H1 (cell line): ENCODE data around the gene DDHD1. TPM values are rescaled to one million over a fixed set of nuclear protein-coding genes. Genes with fewer than 3 reads are reported as not detected.

ENCODE experiments used
- JUND ChIP-seq: IDR thresholded peaks from 2 replicates; pipeline ENCODE4 v1.6.1; 2011; ENCODE audit warnings: mild to moderate bottlenecking, improper control_type of control experiment, low read length
- KDM5A ChIP-seq: fragments of 200-600 bp; IDR thresholded peaks from 2 replicates; pipeline ENCODE4 v1.7.1; 2012; ENCODE audit warnings: mild to moderate bottlenecking, low read length, inconsistent platforms, mixed read lengths
- NRF1 ChIP-seq: IDR thresholded peaks from 2 replicates; pipeline ENCODE4 v1.6.1; 2011; ENCODE audit warnings: mild to moderate bottlenecking, low read depth, low read length, improper control_type of control experiment
- SP1 ChIP-seq: IDR thresholded peaks from 2 replicates; pipeline ENCODE4 v1.6.1; 2011; ENCODE audit warnings: low read depth, low read length
- polyA plus RNA-seq, 7 experiments: library from polyadenylated mRNA; depleted of rRNA in 3 of 7; stranded (reverse) in 5 of 7; unstranded in 2 of 7; fragments of >200 nt in 5 of 7; fragments of 200-250 nt in 2 of 7; gene quantifications; 1 replicate in 5 of 7; 2 replicates in 1 of 7; 4 replicates in 1 of 7; pipeline versions ENCODE4 v1.2.1 to v1.2.3, GENCODE V29; 2011 to 2013; ENCODE audit warnings: missing spikeins in 2 of 7, mixed read lengths in 2 of 7
- total RNA-seq: library from RNA; stranded (reverse); fragmentation: NEBNext Ultra II Directional; extraction: Animal tissue kit (Norgen Biotek cat#: 25700); gene quantifications from 2 replicates; pipeline ENCODE4 v1.2.1, GENCODE V29; 2021
- TF ChIP-seq, protein P1 (sequence below): fragments of 300-600 bp; sonication (generic); IDR thresholded peaks from 2 replicates; pipeline ENCODE4 v1.7.1; 2012; ENCODE audit warnings: low read length, moderate library complexity, mild to moderate bottlenecking, inconsistent platforms; ENCODE audit not compliant: insufficient replicate concordance
- TF ChIP-seq, protein P2 (sequence below): IDR thresholded peaks from 2 replicates; pipeline ENCODE4 v1.6.1; 2011; ENCODE audit warnings: low read length, improper control_type of control experiment
- TF ChIP-seq, protein P3 (sequence below): IDR thresholded peaks from 2 replicates; pipeline ENCODE4 v1.6.1; 2012; ENCODE audit warnings: low read length, inconsistent platforms

DDHD1 gene
- total and polyA plus RNA-seq, 2 of the 8 experiments (the other 6 are each of a cell fraction or from before 2014, with no cell fraction given), result 3.6 to 16.0 TPM

DNA sequence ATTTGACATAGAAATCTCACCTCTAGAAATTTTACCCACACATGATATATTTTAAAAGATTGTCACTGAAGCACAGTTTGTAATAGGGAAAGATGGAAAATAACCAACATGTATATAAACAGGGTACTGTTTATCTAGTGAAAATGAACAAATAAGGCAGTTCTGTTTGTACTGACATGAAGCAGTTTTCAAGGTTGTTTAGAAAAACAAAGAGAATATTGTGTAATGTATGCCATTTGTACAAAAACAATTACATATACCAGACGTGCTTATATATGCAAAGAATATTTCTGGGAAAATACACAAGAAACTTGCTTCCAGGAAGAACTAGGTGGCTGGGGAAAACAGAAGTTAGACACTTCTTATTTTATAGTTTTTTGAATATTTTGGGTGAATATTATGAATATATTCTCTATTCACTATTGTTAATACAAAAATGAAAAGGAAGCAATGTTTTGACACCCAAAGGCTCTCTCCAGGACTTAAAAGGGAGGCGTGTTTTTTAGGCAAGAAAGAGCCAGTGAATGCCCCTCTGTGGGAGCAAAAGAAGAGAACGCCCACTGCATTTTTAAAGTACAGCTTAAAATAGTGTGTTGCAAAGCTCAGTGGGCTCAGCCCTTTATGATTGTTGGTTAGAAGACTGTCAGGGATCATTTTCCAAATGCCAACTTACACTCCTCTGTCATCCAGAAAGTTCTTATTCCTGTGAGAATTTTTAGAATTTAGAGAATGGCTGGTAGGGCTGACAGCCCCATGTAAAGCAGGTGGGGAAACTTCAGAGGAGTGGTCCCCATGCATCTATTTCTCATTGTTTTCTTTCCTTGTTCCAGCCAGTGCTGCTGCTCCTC, 142.7 kb downstream of the DDHD1 start (continued):
- TF ChIP-seq, protein P1, sequence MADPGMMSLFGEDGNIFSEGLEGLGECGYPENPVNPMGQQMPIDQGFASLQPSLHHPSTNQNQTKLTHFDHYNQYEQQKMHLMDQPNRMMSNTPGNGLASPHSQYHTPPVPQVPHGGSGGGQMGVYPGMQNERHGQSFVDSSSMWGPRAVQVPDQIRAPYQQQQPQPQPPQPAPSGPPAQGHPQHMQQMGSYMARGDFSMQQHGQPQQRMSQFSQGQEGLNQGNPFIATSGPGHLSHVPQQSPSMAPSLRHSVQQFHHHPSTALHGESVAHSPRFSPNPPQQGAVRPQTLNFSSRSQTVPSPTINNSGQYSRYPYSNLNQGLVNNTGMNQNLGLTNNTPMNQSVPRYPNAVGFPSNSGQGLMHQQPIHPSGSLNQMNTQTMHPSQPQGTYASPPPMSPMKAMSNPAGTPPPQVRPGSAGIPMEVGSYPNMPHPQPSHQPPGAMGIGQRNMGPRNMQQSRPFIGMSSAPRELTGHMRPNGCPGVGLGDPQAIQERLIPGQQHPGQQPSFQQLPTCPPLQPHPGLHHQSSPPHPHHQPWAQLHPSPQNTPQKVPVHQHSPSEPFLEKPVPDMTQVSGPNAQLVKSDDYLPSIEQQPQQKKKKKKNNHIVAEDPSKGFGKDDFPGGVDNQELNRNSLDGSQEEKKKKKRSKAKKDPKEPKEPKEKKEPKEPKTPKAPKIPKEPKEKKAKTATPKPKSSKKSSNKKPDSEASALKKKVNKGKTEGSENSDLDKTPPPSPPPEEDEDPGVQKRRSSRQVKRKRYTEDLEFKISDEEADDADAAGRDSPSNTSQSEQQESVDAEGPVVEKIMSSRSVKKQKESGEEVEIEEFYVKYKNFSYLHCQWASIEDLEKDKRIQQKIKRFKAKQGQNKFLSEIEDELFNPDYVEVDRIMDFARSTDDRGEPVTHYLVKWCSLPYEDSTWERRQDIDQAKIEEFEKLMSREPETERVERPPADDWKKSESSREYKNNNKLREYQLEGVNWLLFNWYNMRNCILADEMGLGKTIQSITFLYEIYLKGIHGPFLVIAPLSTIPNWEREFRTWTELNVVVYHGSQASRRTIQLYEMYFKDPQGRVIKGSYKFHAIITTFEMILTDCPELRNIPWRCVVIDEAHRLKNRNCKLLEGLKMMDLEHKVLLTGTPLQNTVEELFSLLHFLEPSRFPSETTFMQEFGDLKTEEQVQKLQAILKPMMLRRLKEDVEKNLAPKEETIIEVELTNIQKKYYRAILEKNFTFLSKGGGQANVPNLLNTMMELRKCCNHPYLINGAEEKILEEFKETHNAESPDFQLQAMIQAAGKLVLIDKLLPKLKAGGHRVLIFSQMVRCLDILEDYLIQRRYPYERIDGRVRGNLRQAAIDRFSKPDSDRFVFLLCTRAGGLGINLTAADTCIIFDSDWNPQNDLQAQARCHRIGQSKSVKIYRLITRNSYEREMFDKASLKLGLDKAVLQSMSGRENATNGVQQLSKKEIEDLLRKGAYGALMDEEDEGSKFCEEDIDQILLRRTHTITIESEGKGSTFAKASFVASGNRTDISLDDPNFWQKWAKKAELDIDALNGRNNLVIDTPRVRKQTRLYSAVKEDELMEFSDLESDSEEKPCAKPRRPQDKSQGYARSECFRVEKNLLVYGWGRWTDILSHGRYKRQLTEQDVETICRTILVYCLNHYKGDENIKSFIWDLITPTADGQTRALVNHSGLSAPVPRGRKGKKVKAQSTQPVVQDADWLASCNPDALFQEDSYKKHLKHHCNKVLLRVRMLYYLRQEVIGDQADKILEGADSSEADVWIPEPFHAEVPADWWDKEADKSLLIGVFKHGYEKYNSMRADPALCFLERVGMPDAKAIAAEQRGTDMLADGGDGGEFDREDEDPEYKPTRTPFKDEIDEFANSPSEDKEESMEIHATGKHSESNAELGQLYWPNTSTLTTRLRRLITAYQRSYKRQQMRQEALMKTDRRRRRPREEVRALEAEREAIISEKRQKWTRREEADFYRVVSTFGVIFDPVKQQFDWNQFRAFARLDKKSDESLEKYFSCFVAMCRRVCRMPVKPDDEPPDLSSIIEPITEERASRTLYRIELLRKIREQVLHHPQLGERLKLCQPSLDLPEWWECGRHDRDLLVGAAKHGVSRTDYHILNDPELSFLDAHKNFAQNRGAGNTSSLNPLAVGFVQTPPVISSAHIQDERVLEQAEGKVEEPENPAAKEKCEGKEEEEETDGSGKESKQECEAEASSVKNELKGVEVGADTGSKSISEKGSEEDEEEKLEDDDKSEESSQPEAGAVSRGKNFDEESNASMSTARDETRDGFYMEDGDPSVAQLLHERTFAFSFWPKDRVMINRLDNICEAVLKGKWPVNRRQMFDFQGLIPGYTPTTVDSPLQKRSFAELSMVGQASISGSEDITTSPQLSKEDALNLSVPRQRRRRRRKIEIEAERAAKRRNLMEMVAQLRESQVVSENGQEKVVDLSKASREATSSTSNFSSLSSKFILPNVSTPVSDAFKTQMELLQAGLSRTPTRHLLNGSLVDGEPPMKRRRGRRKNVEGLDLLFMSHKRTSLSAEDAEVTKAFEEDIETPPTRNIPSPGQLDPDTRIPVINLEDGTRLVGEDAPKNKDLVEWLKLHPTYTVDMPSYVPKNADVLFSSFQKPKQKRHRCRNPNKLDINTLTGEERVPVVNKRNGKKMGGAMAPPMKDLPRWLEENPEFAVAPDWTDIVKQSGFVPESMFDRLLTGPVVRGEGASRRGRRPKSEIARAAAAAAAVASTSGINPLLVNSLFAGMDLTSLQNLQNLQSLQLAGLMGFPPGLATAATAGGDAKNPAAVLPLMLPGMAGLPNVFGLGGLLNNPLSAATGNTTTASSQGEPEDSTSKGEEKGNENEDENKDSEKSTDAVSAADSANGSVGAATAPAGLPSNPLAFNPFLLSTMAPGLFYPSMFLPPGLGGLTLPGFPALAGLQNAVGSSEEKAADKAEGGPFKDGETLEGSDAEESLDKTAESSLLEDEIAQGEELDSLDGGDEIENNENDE, result no peak
- TF ChIP-seq JUND (no peak), KDM5A (no peak), SP1 (no peak), NRF1 (no peak)
- TF ChIP-seq, protein P2, sequence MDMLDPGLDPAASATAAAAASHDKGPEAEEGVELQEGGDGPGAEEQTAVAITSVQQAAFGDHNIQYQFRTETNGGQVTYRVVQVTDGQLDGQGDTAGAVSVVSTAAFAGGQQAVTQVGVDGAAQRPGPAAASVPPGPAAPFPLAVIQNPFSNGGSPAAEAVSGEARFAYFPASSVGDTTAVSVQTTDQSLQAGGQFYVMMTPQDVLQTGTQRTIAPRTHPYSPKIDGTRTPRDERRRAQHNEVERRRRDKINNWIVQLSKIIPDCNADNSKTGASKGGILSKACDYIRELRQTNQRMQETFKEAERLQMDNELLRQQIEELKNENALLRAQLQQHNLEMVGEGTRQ, result no peak
- TF ChIP-seq, protein P3, sequence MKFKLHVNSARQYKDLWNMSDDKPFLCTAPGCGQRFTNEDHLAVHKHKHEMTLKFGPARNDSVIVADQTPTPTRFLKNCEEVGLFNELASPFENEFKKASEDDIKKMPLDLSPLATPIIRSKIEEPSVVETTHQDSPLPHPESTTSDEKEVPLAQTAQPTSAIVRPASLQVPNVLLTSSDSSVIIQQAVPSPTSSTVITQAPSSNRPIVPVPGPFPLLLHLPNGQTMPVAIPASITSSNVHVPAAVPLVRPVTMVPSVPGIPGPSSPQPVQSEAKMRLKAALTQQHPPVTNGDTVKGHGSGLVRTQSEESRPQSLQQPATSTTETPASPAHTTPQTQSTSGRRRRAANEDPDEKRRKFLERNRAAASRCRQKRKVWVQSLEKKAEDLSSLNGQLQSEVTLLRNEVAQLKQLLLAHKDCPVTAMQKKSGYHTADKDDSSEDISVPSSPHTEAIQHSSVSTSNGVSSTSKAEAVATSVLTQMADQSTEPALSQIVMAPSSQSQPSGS, result no peak
